A549 treated with Hydrocortisone at 1 μM for 4 hours (cell line): ENCODE results near the gene GNPTG. TPM values are rescaled to one million over a fixed set of nuclear protein-coding genes. Genes with fewer than 3 reads are reported as not detected.

ENCODE experiments used
- total RNA-seq: library from RNA; stranded (reverse); fragments of 200-300 nt; extraction: Qiagen RNA extraction; gene quantifications from 5 replicates; pipeline ENCODE4 v1.2.3, GENCODE V29; 2022

The GNPTG gene
- 28.2 to 37.3 TPM (median 36.1 TPM) in 5 replicates for total RNA-seq

DNA sequence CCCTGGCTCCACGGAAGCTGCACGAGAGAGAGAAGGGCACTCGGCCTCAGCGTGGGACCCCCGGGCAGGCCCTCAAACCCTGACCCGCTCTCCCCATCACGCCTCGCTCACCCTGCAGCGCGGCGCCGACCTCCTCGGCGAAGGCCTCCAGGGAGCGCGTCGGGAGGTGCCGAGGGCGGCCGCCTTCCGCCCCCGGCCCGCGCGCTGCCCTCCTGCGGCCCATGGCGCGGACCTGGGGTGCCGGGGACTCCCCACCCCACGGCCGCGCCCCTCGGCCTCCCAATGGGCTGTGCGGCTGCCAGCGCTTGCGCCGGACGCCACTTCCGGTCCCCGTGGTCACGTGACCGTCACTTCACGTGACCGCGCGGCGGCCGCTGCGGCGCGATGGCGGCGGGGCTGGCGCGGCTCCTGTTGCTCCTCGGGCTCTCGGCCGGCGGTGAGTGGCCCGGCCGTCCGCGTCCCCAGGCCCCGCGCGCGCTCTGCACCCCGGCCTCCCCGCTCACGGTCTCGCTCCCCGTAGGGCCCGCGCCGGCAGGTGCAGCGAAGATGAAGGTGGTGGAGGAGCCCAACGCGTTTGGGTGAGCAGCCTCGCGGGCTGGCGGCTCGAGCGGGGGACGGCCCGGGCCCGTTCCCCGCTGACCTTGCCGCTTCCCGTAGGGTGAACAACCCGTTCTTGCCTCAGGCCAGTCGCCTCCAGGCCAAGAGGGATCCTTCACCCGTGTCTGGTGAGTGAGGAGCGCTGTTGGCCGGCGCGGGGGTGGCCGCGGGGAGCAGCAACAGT is at the start of gene GNPTG, which contains the start of gene TSR3:
Gene GNPTG, plus strand, starts transcription at position 350 of the 781 bp plus-strand sequence. Its CDS starts 35 bp downstream, at position 385.
Gene TSR3, minus strand, starts transcription at position 297 of the 781 bp plus-strand sequence. Its CDS starts 74 bp downstream, at position 223.

DNA sequence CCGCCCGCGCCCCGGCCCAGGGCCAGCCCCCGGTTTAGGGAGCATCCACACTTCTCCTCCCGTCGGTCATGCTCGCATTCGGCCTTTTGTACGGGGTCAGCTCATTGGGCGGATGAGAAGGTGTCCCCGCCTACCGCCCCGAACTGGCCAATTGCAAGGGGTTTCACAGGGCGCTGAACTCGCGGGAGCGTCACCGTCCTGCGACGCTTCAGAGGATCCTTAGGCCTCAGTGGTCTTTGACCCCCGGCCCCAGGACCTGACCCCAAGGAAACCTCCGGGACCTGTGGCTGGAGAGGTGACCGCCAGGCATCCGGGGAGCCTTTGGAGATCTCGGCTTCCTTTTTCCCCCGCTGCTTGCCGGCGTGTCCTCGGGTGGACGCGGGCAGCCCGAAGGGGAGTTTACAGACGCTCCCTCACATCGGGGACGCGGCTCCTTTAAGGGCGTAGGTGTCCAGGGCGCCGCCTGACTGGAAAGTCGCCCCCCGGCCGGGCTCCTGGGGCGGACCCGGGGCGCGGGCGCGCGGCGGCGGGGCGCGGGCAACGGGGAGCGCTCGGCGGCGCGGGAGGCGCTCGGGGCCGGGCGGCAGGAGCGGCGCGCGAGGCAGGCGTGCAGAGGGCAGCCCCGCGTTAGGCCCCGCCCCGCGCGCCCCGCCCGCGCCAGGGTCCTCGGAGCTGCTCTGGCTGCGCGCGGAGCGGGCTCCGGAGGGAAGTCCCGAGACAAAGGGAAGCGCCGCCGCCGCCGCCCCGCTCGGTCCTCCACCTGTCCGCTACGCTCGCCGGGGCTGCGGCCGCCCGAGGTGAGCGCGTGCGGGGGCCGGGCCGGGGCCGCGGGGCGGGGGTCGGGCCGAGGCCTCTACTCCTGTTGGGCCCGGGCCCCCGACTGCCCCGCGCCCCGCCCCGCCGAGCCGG is 42.5 kb upstream of the GNPTG start, which contains the start of gene UBE2I:
Gene UBE2I, plus strand, starts transcription at position 660 of the 909 bp plus-strand sequence. CDS start 4,395 bp downstream, outside the sequence.

DNA sequence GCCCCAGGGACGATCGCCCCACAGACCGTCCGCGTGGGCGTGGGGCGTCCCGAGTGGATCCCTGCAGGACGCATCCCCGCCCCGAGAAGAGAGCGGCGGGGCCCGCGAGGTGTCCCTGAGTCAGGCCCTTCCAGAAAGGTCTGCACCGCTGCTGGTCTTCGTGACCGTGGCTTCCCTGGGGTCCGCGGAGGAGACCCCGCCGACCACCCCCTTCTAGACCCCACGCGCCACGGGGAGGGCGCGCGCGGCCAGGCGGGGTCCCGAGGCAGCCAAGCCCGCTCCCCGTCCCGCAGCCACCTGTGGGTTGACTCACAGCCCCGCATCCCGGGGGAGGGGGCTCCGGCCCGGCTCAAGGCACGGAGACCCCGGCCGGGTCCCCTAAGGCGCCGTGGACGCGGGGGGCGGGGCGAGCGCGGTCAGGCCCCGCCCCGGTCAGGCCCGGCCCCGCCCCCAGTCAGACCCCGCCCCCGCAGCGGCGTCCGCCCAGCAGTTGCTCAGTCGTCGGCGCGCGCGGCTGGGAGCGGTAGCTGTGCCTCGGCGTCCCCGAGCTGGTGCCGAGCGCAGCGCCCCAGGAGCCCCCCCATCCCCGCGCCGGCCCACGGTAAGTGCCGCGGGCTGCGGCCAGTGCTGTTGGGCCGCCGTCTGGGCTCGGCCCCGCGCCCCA is 18.4 kb upstream of the GNPTG start, which contains the start of gene BAIAP3:
Gene BAIAP3, plus strand, starts transcription at position 497 of the 664 bp plus-strand sequence. CDS start 4,905 bp downstream, outside the sequence.

Other genes starting within 250 kb of the GNPTG start
- 13.0 to 17.0 TPM (median 15.9 TPM) in 5 replicates for gene CACNA1H, start 198.8 kb upstream of the GNPTG start, total RNA-seq
- 0.10 to 0.13 TPM in 2 of 5 replicates, not detected in the others for gene TPSG1, start 126.7 kb upstream of the GNPTG start, total RNA-seq
- gene TPSB2, start 121.7 kb upstream of the GNPTG start, total RNA-seq: not detected in 5 replicates
- 0.28 TPM in 1 of 5 replicates, not detected in the others for gene TPSAB1, start 111.2 kb upstream of the GNPTG start, total RNA-seq
- not detected in 5 replicates for gene TPSD1, start 95.9 kb upstream of the GNPTG start, total RNA-seq
- 139 to 194 TPM (median 157 TPM) in 5 replicates for gene UBE2I, start 42.3 kb upstream of the GNPTG start, total RNA-seq
- gene BAIAP3, start 18.3 kb upstream of the GNPTG start, total RNA-seq: 0.64 to 1.6 TPM (median 0.93 TPM) in 5 replicates
- 61.7 to 98.0 TPM (median 90.5 TPM) in 5 replicates for gene TSR3, start 53 bp upstream of the GNPTG start, total RNA-seq
- 25.0 to 26.5 TPM (median 25.6 TPM) in 5 replicates for gene UNKL, start 62.8 kb downstream of the GNPTG start, total RNA-seq
- gene UQCC4, start 68.8 kb downstream of the GNPTG start, total RNA-seq: 32.1 to 38.6 TPM (median 36.5 TPM) in 5 replicates
- not detected in 5 replicates for gene PERCC1, start 79.1 kb downstream of the GNPTG start, total RNA-seq
- 0.06 to 0.33 TPM (median 0.27 TPM) in 5 replicates for gene CCDC154, start 92.6 kb downstream of the GNPTG start, total RNA-seq
- 65.8 to 70.2 TPM (median 68.1 TPM) in 5 replicates for gene CLCN7, start 123.1 kb downstream of the GNPTG start, total RNA-seq
- gene PTX4, start 137.0 kb downstream of the GNPTG start, total RNA-seq: not detected in 5 replicates
- 33.6 to 38.1 TPM (median 35.9 TPM) in 5 replicates for gene TELO2, start 141.4 kb downstream of the GNPTG start, total RNA-seq
- 0.07 to 0.23 TPM (median 0.12 TPM) in 3 of 5 replicates, not detected in the others for gene TMEM204, start 181.7 kb downstream of the GNPTG start, total RNA-seq